GM19025 (cell line): ENCODE results near the gene HOXC5.

Experiments used
- ATAC-seq: cut with Tn5 transposase; IDR thresholded peaks from one replicate; pipeline ENCODE4 v1.9.1; 2021; ENCODE audit warnings: mild to moderate bottlenecking, low read depth, moderate library complexity; ENCODE audit not compliant: unreplicated experiment

Gene HOXC5

GRCh38 chr12:53995378-53996239 lies 37.2 kb upstream of the HOXC5 start:
- no peak for ATAC-seq

- no peak for ATAC-seq
Observed at GRCh38 chr12:53996240-53997203, 36.3 kb upstream of the HOXC5 start.

GRCh38 chr12:53997204-53998109 lies 35.4 kb upstream of the HOXC5 start:
- ATAC-seq, result no peak

GRCh38 chr12:53998110-53998899 lies 34.5 kb upstream of the HOXC5 start:
- ATAC-seq, result no peak

GRCh38 chr12:53998900-53999236 lies 34.0 kb upstream of the HOXC5 start:
- no peak for ATAC-seq

GRCh38 chr12:53999559-54000115 lies 33.2 kb upstream of the HOXC5 start:
- no peak for ATAC-seq

GRCh38 chr12:54000116-54001114 lies 32.4 kb upstream of the HOXC5 start, which contains the start of gene HOXC9:
Gene HOXC9, plus strand, starts transcription at chr12:54000161. Its CDS starts 28 bp downstream, at chr12:54000189.
- no peak for ATAC-seq

GRCh38 chr12:54001283-54002187 lies 31.3 kb upstream of the HOXC5 start:
- no peak for ATAC-seq

- no peak for ATAC-seq
Observed at GRCh38 chr12:54002278-54002914, 30.5 kb upstream of the HOXC5 start.

- no peak for ATAC-seq
Observed at GRCh38 chr12:54002915-54003389, 29.9 kb upstream of the HOXC5 start.

- no peak for ATAC-seq
Observed at GRCh38 chr12:54003625-54004024, 29.2 kb upstream of the HOXC5 start.

GRCh38 chr12:54004063-54004840 lies 28.6 kb upstream of the HOXC5 start:
- ATAC-seq, result no peak

GRCh38 chr12:54004841-54005530 lies 27.9 kb upstream of the HOXC5 start:
- no peak for ATAC-seq

- no peak for ATAC-seq
Observed at GRCh38 chr12:54005531-54005852, 27.4 kb upstream of the HOXC5 start.

- no peak for ATAC-seq
Observed at GRCh38 chr12:54005853-54006558, 26.8 kb upstream of the HOXC5 start.
